Colonic mucosa (tissue), 4 donors: ENCODE measurements around the gene RNF180. TPM values are rescaled to one million over a fixed set of nuclear protein-coding genes. Genes with fewer than 3 reads are reported as not detected.

ENCODE experiments used
- DNase-seq: peaks from one replicate; pipeline ENCODE4 v3.0.0-alpha.2; 2020
- H3K27ac ChIP-seq: fragments of 200-600 bp; one replicate; pipeline ENCODE4 v1.8.0; 2021
- H3K27me3 ChIP-seq: fragments of 200-600 bp; one replicate; pipeline ENCODE4 v1.8.0; 2021
- H3K36me3 ChIP-seq: fragments of 200-600 bp; one replicate; pipeline ENCODE4 v1.8.0; 2021
- H3K4me1 ChIP-seq: fragments of 200-600 bp; one replicate; pipeline ENCODE4 v1.8.0; 2021; ENCODE audit warnings: mild to moderate bottlenecking
- H3K4me3 ChIP-seq: fragments of 200-600 bp; one replicate; pipeline ENCODE4 v1.8.0; 2021
- H3K9ac ChIP-seq, 2 donors: one replicate each; pipeline ENCODE4 v1.7.0; 2013; ENCODE audit warnings: control low read depth in 2 of 2, low read depth in 2 of 2, low read length in 2 of 2
- H3K9me3 ChIP-seq: fragments of 200-600 bp; one replicate; pipeline ENCODE4 v1.8.0; 2021
- CTCF ChIP-seq: fragments of 200-600 bp; IDR thresholded peaks from one replicate; pipeline ENCODE4 v1.8.0; 2022; ENCODE audit warnings: antibody characterized with exemption, mild to moderate bottlenecking
- intact Hi-C: fragments of 100-400 bp; cut with DNase I; formaldehyde crosslinking; loops from one replicate; pipeline ENCODE4 v1.14.1; 2022
- total RNA-seq, 2 donors: library from RNA; stranded (reverse); fragmentation: NEBNext Ultra II Directional in 1 of 2; extraction: Animal tissue kit (Norgen Biotek cat#: 25700) in 1 of 2; gene quantifications; one replicate each; pipeline ENCODE4 v1.2.1, GENCODE V29; 2021
- donor health status: healthy.
- donor health status: DM: no; HTN: no; CAD: no.
- donor health status: DM: no; HTN: no; CAD: no.

The RNF180 gene
- total RNA-seq = 1 to 10 TPM; 1.2 to 2.7 TPM

- Histone ChIP-seq H3K36me3 (no peaks in the 10 kb centered on the region), H3K9ac (peak within 1 kb of the TSS in 1 of 2 donors; percentile 80), H3K4me3 (peak within 1 kb of the TSS; percentile 57), H3K27me3 (peaks cover 10% of the 10 kb centered on the region), H3K4me1 (no peaks in the 10 kb centered on the region), H3K9me3 (no peaks in the 10 kb centered on the region), H3K27ac (no peak within 1 kb of the TSS)
- intact Hi-C loops = no loop called here
- DNase-seq = peak; percentile 33
- no peak for TF ChIP-seq CTCF
These were observed at the start of gene RNF180 for GRCh38 chr5:64165500-64166200. Gene RNF180, plus strand, starts transcription at chr5:64165843. Its CDS starts 34,965 bp downstream, at chr5:64200808.

GRCh38 chr5:64125521-64125920 lies 40.1 kb upstream of the RNF180 start:
- Histone ChIP-seq H3K27me3 (no peaks in the 10 kb centered on the region), H3K4me1 (no peaks in the 10 kb centered on the region), H3K4me3 (no peak overlapping the region), H3K27ac (no peak overlapping the region), H3K9me3 (no peaks in the 10 kb centered on the region), H3K9ac (no peak overlapping the region), H3K36me3 (no peaks in the 10 kb centered on the region)
- no peak for TF ChIP-seq CTCF
- no peak for DNase-seq
- intact Hi-C loops = no loop called here

GRCh38 chr5:64126202-64126741 lies 39.4 kb upstream of the RNF180 start:
- no peak overlapping the region for H3K4me3 ChIP-seq
- no peaks in the 10 kb centered on the region for H3K36me3 ChIP-seq
- intact Hi-C loops = no loop called here
- no peaks in the 10 kb centered on the region for H3K27me3 ChIP-seq
- no peak for DNase-seq
- no peak for TF ChIP-seq CTCF
- H3K27ac ChIP-seq = no peak overlapping the region
- no peak overlapping the region for H3K9ac ChIP-seq
- H3K4me1 ChIP-seq = no peaks in the 10 kb centered on the region
- no peaks in the 10 kb centered on the region for H3K9me3 ChIP-seq

- Histone ChIP-seq H3K4me1 (no peaks in the 10 kb centered on the region), H3K27me3 (no peaks in the 10 kb centered on the region), H3K36me3 (no peaks in the 10 kb centered on the region), H3K27ac (no peak overlapping the region), H3K9me3 (no peaks in the 10 kb centered on the region), H3K4me3 (no peak overlapping the region), H3K9ac (no peak overlapping the region)
- TF ChIP-seq CTCF = no peak
- DNase-seq = no peak
- intact Hi-C loops = no loop called here
These were observed 25.6 kb upstream of the RNF180 start for GRCh38 chr5:64140018-64140417.

- Histone ChIP-seq H3K4me3 (no peak overlapping the region), H3K9me3 (no peaks in the 10 kb centered on the region), H3K36me3 (no peaks in the 10 kb centered on the region), H3K9ac (no peak overlapping the region), H3K27me3 (no peaks in the 10 kb centered on the region), H3K4me1 (no peaks in the 10 kb centered on the region), H3K27ac (no peak overlapping the region)
- TF ChIP-seq CTCF = no peak
- intact Hi-C loops = loop anchor here (5.0 kb wide), 1 partner anchor 468 kb away; no protein-coding TSS in a partner anchor
- no peak for DNase-seq
These were observed 21.0 kb upstream of the RNF180 start for GRCh38 chr5:64144425-64145215.
